ENCODE results near the gene PHACTR1.
A peak's percentile ranks its signal among the peaks of the same experiment; 100 is the strongest.

PHACTR1 gene

GRCh38 chr6:12848964-12849808, 132.6 kb downstream of the PHACTR1 start:
- no peak for DNase-seq (ENCODE audit: low read depth)

DNA sequence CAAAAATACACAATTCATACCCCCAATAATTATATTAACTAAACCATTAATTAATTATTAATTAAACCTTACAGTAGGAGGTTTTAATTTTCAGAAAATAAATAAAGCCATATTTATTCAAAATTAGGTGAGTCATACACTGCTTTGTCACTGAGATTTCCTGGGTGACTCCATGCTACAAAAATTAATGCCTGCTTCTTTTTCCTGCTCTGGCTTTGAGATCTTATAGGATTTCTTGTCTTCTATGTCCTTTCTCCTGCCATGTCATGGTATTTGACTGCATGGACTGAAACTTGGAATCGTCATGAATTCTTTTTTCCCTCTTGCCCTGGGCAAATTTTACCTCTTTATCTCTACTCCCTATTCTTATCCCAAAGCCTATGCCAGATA, 133.2 kb downstream of the PHACTR1 start:
- DNase-seq (ENCODE audit: low read depth), result no peak

GRCh38 chr6:12851123-12851695, 134.6 kb downstream of the PHACTR1 start:
- no peak for DNase-seq (ENCODE audit: low read depth)

- DNase-seq (ENCODE audit: low read depth), result no peak
These were observed 145.0 kb downstream of the PHACTR1 start for GRCh38 chr6:12861603-12862002.

GRCh38 chr6:12865117-12865516, 148.6 kb downstream of the PHACTR1 start:
- DNase-seq (ENCODE audit: low read depth), result no peak

GRCh38 chr6:12865671-12866181, 149.2 kb downstream of the PHACTR1 start:
- DNase-seq (ENCODE audit: low read depth), result no peak

- no peak for DNase-seq (ENCODE audit: low read depth)
These were observed 150.0 kb downstream of the PHACTR1 start for GRCh38 chr6:12866422-12867029.

GRCh38 chr6:12869816-12870432, 153.4 kb downstream of the PHACTR1 start:
- DNase-seq (ENCODE audit: low read depth), result no peak

DNA sequence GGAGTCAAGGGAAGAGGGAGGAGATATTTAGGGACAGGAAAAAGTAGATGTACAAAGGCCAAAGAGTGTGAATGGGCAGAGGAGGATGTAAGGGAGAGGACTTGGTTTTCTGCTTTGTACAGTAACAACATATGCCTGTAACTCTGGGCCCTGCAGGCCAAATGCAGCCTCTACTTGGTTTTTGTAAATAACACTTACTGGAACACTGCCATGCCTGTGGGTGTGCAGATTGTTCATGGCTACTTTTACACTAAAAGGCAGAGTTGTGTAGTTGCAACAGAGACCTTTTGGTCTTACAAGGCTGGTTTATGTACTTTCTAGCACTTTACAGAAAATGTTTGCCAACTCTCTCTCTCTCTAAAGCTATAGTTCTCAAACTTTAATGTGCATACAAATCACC, 157.1 kb downstream of the PHACTR1 start:
- no peak for DNase-seq (ENCODE audit: low read depth)

GRCh38 chr6:12875051-12875450, 158.5 kb downstream of the PHACTR1 start:
- no peak for DNase-seq (ENCODE audit: low read depth)

DNA sequence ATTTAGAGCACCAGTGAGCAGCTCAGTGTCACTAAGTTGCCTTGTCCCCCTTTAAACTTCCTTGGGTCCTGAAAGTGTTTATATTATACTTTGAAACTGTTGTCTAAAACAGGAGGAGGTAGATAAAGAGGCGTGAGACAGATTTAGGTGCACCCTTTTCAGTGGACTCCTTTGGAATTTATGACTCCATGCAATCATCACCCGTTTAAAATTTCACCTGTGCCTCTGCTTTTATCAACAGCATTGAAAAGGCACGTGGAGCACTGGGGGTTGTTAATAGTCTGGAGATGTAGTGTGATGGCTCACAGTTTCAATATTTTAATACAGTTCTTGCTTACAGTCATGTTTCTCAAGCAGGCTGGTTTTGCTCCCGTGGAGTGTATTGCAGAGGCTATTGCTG, 162.2 kb downstream of the PHACTR1 start:
- DNase-seq (ENCODE audit: low read depth), result no peak

DNA sequence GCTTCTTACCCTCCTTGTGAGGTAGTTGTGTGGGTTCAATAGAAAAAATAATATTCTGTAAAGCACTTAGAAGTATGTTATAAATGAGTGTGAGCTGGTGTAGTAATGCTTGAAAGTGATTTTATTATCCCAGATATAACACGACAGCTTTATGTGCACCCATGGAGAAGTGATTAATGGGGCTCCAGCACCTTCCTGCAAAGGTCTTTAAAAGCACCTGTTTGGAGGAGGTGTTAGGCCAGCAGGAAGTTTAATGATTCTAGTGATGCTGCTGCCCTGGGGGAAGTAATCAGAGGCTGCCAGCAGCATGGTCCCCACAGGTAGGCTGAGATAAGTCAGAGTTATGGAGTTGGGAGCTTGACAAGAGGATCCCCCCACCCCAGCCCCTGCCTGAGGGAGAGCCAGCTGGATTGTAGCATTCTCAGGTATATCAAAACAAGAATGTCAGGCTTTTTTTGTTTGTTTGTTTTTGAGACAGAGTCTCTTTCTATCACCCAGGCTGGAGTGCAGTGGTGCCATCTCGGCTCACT, 166.3 kb downstream of the PHACTR1 start:
- DNase-seq (ENCODE audit: low read depth), result no peak

DNA sequence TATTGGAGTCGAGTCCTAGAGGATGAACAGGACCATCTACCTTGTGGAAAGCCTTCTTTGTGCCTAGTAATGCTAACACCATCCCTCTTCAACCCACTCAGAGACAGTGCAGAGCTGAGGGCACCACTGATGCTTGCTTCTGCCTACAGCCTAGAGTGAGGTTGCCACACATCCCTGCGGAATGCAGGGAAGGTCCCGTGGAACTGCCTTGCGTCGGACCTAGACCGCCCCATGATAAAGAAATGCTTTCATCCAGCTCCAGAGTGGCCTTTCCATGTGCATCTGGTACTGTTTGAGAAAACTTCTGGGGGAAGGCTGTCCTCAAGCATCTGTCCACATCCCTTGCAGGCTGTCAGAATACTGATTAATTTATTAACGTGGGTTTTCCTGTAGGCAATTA, 168.4 kb downstream of the PHACTR1 start:
- DNase-seq (ENCODE audit: low read depth), result no peak

GRCh38 chr6:12886961-12887775, 170.6 kb downstream of the PHACTR1 start:
- DNase-seq (ENCODE audit: low read depth), result no peak

GRCh38 chr6:12890171-12890790, 173.7 kb downstream of the PHACTR1 start:
- DNase-seq (ENCODE audit: low read depth), result peak; percentile 3

DNA sequence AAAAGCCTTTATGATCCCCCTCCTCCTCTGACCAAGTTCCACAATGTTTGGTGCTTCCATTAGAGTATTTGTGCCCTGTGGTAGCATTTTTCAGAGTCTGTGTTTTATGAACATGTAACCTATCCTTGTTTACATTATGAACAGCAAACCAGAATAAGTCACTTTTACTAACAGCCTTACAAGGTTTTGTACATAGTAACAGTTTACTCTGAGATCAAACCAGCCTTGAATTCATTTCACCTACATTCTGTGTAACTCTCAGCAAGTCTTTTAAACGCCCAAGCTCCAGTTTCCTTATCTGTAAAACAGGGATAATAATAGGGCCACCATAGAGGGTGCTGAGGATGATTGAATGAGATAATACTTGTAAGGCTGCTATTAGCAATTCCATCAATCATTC, 175.0 kb downstream of the PHACTR1 start:
- DNase-seq (ENCODE audit: low read depth), result no peak

DNA sequence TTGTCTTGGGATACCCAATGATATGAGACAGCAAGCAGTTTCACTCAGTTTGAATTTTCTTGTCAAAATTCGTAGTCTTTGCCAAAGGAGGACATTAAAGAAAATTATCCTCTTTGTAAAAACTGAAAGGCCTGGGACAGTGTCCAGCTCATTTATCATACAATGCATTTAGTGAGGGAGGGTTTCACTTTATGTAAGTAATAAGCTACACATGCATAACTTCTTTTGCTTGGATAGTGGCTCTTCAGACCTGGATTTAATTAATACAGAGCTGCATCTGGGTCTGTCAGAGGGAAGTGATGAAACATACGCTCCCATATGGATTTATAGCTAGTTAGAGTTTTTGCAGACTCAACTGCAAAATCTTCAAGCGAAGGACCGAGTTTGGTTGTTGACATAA, 175.6 kb downstream of the PHACTR1 start:
- no peak for DNase-seq (ENCODE audit: low read depth)

GRCh38 chr6:12893036-12893435, 176.5 kb downstream of the PHACTR1 start:
- DNase-seq (ENCODE audit: low read depth), result no peak

DNA sequence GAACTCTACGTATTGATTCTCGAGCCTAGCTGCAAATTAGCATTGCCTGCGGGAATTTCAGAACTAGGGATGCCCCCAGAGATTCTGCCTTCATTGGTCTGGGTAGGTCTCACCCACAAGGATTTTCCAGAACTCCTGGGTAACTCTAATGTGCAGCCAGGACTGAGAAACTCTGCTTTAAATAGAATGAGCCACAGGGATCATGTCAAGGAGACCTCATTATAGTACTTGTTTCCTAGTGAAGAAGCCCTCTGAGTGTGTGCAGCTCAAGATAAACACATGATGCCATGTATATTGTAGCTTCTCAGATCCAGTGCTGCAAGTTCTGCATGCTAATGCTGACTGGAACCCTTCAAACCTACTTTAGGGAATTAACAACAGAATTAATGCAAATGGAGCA, 179.2 kb downstream of the PHACTR1 start:
- DNase-seq (ENCODE audit: low read depth), result no peak

- no peak for DNase-seq (ENCODE audit: low read depth)
These were observed 179.7 kb downstream of the PHACTR1 start for GRCh38 chr6:12896208-12896733.

GRCh38 chr6:12898603-12899002, 182.0 kb downstream of the PHACTR1 start:
- DNase-seq (ENCODE audit: low read depth), result no peak
